ENCODE results near the gene SYCP3. TPM values are rescaled to one million over a fixed set of nuclear protein-coding genes. Genes with fewer than 3 reads are reported as not detected.

The SYCP3 gene
- total and polyA plus RNA-seq, 8 donors = 0.06 to 0.31 (median 0.25) TPM; not detected in 3

DNA sequence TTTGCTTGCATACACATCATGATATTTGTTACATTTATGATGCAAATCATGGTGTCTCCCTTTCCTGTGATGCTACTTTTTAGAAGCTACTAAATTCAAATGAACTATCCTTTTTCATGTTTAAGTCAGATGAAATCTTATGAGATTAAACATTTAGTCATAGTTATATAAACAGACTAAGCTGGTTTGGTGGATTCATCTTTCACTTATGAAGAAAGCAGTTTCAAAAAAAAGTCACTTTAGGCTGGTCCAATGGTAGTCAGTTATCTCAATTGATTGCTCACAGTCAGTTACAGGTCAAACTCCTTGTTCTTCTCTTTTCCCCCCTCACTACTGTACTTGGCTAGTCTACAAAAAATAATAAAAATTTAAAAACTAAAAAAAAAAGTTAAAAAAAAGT, 19.7 kb downstream of the SYCP3 start:
- Histone ChIP-seq H3K9me3 (no peaks in the 10 kb centered on the region), H3K4me1 (peaks cover 0 to 10% (median 0%) of the 10 kb centered on the region in 3 donors), H3K36me3 (peaks cover 0 to 19% (median 0%) of the 10 kb centered on the region in 3 donors), H3K27ac (no peak overlapping the region), H3K4me3 (no peak overlapping the region), H3K27me3 (peaks cover 0 to 3% (median 0%) of the 10 kb centered on the region in 4 donors)
- FAIRE-seq = no peak
- TF ChIP-seq, protein P1, sequence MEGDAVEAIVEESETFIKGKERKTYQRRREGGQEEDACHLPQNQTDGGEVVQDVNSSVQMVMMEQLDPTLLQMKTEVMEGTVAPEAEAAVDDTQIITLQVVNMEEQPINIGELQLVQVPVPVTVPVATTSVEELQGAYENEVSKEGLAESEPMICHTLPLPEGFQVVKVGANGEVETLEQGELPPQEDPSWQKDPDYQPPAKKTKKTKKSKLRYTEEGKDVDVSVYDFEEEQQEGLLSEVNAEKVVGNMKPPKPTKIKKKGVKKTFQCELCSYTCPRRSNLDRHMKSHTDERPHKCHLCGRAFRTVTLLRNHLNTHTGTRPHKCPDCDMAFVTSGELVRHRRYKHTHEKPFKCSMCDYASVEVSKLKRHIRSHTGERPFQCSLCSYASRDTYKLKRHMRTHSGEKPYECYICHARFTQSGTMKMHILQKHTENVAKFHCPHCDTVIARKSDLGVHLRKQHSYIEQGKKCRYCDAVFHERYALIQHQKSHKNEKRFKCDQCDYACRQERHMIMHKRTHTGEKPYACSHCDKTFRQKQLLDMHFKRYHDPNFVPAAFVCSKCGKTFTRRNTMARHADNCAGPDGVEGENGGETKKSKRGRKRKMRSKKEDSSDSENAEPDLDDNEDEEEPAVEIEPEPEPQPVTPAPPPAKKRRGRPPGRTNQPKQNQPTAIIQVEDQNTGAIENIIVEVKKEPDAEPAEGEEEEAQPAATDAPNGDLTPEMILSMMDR (IDR thresholded peaks at IDR 0.05) = no peak
- ATAC-seq = no peak
- DNase-seq = no peak
- intact Hi-C loops (cut with DNase I) = no loop called here

DNA sequence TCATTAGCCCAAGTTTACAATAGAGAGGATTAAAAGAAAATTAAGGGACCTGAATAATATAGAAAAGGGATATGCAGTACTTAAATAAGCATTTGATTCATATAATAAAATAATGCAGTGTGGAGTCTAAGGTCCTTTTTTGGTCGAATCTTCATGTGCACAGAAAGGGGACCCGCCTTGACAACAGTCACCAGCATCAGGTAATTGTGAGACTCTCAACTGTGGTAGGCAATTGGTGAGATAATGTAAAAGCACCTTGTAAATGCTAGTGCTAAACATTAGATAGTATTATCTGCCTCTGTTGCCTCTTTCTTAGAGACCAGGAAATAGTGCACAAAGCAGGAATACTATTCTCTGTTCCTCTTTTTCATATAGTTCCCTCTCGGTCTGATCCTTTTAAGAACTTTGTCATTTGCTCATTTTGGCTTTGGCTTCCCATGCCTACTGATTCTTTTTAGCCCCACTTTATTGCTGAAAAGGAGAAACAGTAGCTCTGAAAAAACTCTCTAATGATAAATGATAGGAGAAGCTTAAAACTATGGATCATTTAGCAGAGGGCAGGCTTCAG, 24.3 kb downstream of the SYCP3 start:
- Histone ChIP-seq H3K36me3 (no peaks in the 10 kb centered on the region), H3K27me3 (peaks cover 0 to 3% (median 0%) of the 10 kb centered on the region in 4 donors), H3K9me3 (no peaks in the 10 kb centered on the region), H3K4me3 (no peak overlapping the region), H3K4me1 (peaks cover 0 to 12% (median 4%) of the 10 kb centered on the region in 3 donors), H3K27ac (no peak overlapping the region)
- WGBS, 2 donors = 87 to 89% methylated on average over 3 of the region's 3 CpGs
- no peak for FAIRE-seq
- DNase-seq = no peak
- TF ChIP-seq, protein P1 (IDR thresholded peaks at IDR 0.05) = no peak
- intact Hi-C loops (cut with DNase I) = no loop called here
- ATAC-seq = no peak

DNA sequence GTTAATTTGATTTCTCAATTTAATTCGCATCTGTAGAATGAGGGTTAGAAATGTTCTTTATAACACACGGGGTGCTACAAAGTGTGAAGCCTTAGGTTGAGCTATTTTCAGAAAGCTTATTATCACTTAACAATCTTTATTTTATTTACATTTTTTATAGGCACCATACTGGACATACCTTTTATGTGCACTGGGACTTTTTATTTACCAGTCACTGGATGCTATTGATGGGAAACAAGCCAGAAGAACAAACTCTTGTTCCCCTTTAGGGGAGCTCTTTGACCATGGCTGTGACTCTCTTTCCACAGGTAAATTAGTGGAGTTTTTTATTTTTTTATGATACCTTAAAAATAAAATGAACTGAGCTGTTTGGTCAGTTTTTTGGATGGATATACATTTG, 25.3 kb downstream of the SYCP3 start:
- TF ChIP-seq, protein P1 (IDR thresholded peaks at IDR 0.05) = no peak
- Histone ChIP-seq H3K4me1 (peaks cover 0 to 7% (median 4%) of the 10 kb centered on the region in 3 donors), H3K27me3 (peaks cover 0 to 3% (median 0%) of the 10 kb centered on the region in 4 donors), H3K36me3 (no peaks in the 10 kb centered on the region), H3K27ac (no peak overlapping the region), H3K9me3 (no peaks in the 10 kb centered on the region), H3K4me3 (no peak overlapping the region)
- FAIRE-seq (no peak), DNase-seq (no peak), ATAC-seq (no peak)
- 78 to 82% methylated on average over 2 of the region's 2 CpGs for WGBS, 2 donors
- intact Hi-C loops (cut with DNase I) = no loop called here

DNA sequence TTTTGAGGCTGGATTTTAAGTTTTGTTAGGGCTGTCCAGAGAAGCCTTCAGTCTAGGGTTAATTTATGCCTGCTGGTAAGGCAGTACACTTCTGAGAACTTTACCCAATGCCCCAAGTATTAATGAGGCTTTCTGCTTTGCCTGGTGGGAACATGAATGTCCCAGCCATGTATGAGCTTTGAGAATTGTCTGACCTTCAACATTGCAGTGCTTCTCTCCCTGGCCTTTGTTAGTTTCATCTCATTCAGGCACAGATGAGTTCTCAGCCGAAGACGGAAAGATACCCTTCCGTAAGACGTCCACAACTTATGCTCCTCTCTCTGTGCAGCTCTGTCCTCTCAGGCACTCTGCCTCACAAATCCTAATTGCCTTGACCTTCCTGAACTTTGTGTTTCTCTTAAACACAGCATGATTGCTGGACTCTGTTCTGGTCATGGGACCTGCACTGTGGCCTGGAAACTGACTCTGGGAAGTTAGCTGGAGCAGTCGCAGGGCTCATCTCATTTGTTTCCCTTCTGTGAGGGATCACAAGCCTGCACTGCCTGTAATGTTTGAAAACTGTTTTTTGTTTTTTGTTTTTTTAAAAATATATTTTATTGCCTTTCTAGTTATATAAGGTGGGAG, 26.1 kb downstream of the SYCP3 start:
- Histone ChIP-seq H3K36me3 (no peaks in the 10 kb centered on the region), H3K27ac (peak overlapping the region in 1 of 4 donors; percentile 5), H3K27me3 (peaks cover 0 to 3% (median 0%) of the 10 kb centered on the region in 4 donors), H3K4me3 (no peak overlapping the region), H3K4me1 (peaks cover 0 to 7% (median 4%) of the 10 kb centered on the region in 3 donors), H3K9me3 (no peaks in the 10 kb centered on the region)
- TF ChIP-seq, protein P1 (IDR thresholded peaks at IDR 0.05) = no peak
- peak in 1 of 6 donors; percentile 32 for DNase-seq
- intact Hi-C loops (cut with DNase I) = no loop called here
- ATAC-seq = peak in 3 of 4 donors; percentile 59 to 88 (median 76)
- FAIRE-seq = no peak
- WGBS, 2 donors = 44 to 51% methylated on average over 5 of the region's 5 CpGs

DNA sequence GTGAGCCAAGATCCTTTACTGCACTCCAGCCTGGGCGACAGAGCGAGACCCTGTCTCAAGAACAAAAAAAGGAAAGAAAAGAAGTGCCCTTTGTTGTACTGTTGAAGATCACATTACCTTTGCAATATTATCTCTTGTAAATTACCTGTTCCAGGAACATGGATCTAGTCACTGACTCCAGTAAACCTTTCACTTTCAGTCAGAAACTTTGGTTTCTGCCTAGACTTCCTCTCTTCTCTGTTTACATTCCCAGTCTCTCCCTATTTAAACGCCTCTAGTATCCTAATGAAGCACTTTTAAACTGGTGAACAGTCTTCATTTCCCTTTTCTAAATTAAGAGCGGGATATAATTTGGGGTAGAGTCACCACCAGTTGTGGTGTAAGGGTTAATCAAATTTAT, 29.0 kb downstream of the SYCP3 start:
- peak in 2 of 4 donors; percentile 43 to 53 for ATAC-seq
- 83 to 89% methylated on average over 4 of the region's 4 CpGs for WGBS, 2 donors

More for the DNA sequence above, 29.0 kb downstream of the SYCP3 start:
- Histone ChIP-seq H3K9me3 (no peaks in the 10 kb centered on the region), H3K4me3 (no peak overlapping the region), H3K27ac (peak overlapping the region in 1 of 4 donors; percentile 24), H3K27me3 (no peaks in the 10 kb centered on the region), H3K4me1 (peaks cover 4 to 19% (median 13%) of the 10 kb centered on the region in 3 donors), H3K36me3 (no peaks in the 10 kb centered on the region)
- DNase-seq = no peak
- intact Hi-C loops (cut with DNase I) = no loop called here
- TF ChIP-seq, protein P1 (IDR thresholded peaks at IDR 0.05) = no peak
- FAIRE-seq = no peak

Data from pancreas (tissue), 10 donors.